Endothelial cell of umbilical vein (primary cell): ENCODE measurements around the gene IL33. TPM values are rescaled to one million over a fixed set of nuclear protein-coding genes. Genes with fewer than 3 reads are reported as not detected.
A peak's percentile ranks its signal among the peaks of the same experiment; 100 is the strongest.

Experiments
- BruUV-seq: library from RNA; stranded (reverse); fragments of 400-500 nt; replicated peaks from 2 replicates; lab custom pipeline; 2021; lab: Mats Ljungman, UMichigan
- CTCF ChIA-PET: fragments of 300-600, 350-600 bp; sonication (Branson Sonifier 250); formaldehyde crosslinking; loops from one replicate; lab custom pipeline; 2021; ENCODE audit warnings: antibody characterized with exemption, inconsistent platforms; lab: Charles Lee
- POLR2A ChIA-PET: fragments of 300-600, 350-600 bp; sonication (Branson Sonifier 250); formaldehyde crosslinking; loops from one replicate; lab custom pipeline; 2021; ENCODE audit warnings: antibody characterized with exemption, inconsistent platforms; lab: Charles Lee
- DNase-seq: peaks from one replicate; pipeline ENCODE4 v3.0.0-alpha.2; 2011; ENCODE audit warnings: low read depth, low spot score
- FAIRE-seq: peaks from 2 replicates; lab custom pipeline; 2011; peaks lifted over from hg19 to GRCh38; lab: Jason Lieb, UNC
- H2AFZ ChIP-seq: 2 replicates; pipeline ENCODE4 v1.6.0; 2012; ENCODE audit warnings: low read depth, low read length, control low read depth, inconsistent platforms
- H3K27ac ChIP-seq: 2 replicates; pipeline ENCODE4 v1.5.1; 2011; ENCODE audit warnings: low read depth, mild to moderate bottlenecking, control low read depth, low read length, moderate library complexity; ENCODE audit not compliant: insufficient read depth
- H3K27me3 ChIP-seq, 2 experiments: 2 replicates each; pipeline versions ENCODE4 v1.6.0 to v1.6.1; 2011; ENCODE audit warnings: low read length in 2 of 2, mixed read lengths in 1 of 2; ENCODE audit not compliant: control insufficient read depth in 2 of 2, insufficient read depth in 2 of 2
- H3K36me3 ChIP-seq, 2 experiments: 2 replicates in 1 of 2; 3 replicates in 1 of 2; pipeline ENCODE4 v1.5.1; 2011; ENCODE audit warnings: low read length in 2 of 2, mild to moderate bottlenecking in 1 of 2, moderate library complexity in 1 of 2; ENCODE audit not compliant: control insufficient read depth in 2 of 2, insufficient read depth in 2 of 2; ENCODE audit errors: extremely low read depth in 1 of 2
- H3K4me1 ChIP-seq: 3 replicates; pipeline ENCODE4 v1.5.1; 2011; ENCODE audit warnings: mild to moderate bottlenecking, low read length; ENCODE audit not compliant: control insufficient read depth, insufficient read depth; ENCODE audit errors: extremely low read depth
- H3K4me2 ChIP-seq: 2 replicates; pipeline ENCODE4 v1.6.1; 2011; ENCODE audit warnings: low read length, control low read depth, mixed read lengths; ENCODE audit not compliant: insufficient read depth
- H3K4me3 ChIP-seq, 3 experiments: fragments of 200-600 bp in 1 of 3; sonication (generic), shearing (Covaris generic) in 1 of 3; replicated peaks in 1 of 3; 2 replicates each; pipeline ENCODE4 v1.5.1; 2011 to 2016; ENCODE audit warnings: control low read depth in 3 of 3, low read length in 3 of 3, mild to moderate bottlenecking in 2 of 3, inconsistent platforms in 1 of 3, low read depth in 1 of 3, moderate library complexity in 1 of 3; ENCODE audit not compliant: insufficient read depth in 1 of 3
- H3K79me2 ChIP-seq: 2 replicates; pipeline ENCODE4 v1.6.0; 2012; ENCODE audit warnings: low read length, inconsistent platforms; ENCODE audit not compliant: control insufficient read depth, insufficient read depth
- H3K9ac ChIP-seq: replicated peaks from 2 replicates; pipeline ENCODE3; 2011; ENCODE audit warnings: low read length, control low read depth; ENCODE audit not compliant: insufficient read depth; ENCODE audit errors: extremely low read depth
- H3K9me1 ChIP-seq: replicated peaks from 3 replicates; pipeline ENCODE4 v1.6.0; 2011; ENCODE audit warnings: mild to moderate bottlenecking, low read length; ENCODE audit not compliant: control insufficient read depth, insufficient read depth; ENCODE audit errors: extremely low read depth
- H3K9me3 ChIP-seq: replicated peaks from 2 replicates; pipeline ENCODE4 v1.5.1; 2012; ENCODE audit warnings: low read length, inconsistent platforms; ENCODE audit not compliant: control insufficient read depth, insufficient read depth
- H4K20me1 ChIP-seq: replicated peaks from 2 replicates; pipeline ENCODE3; 2011; ENCODE audit warnings: mild to moderate bottlenecking, low read length; ENCODE audit not compliant: control insufficient read depth, insufficient read depth; ENCODE audit errors: extremely low read depth
- CTCF ChIP-seq, 2 donors: IDR thresholded peaks; 1 replicate in 1 of 2; 2 replicates in 1 of 2; pipeline ENCODE4 v1.5.1; 2011; ENCODE audit warnings: low read length in 2 of 2, mild to moderate bottlenecking in 2 of 2, moderate library complexity in 2 of 2, control low read depth in 1 of 2, inconsistent platforms in 1 of 2, low read depth in 1 of 2; ENCODE audit not compliant: insufficient read depth in 1 of 2; ENCODE audit errors: extremely low read depth in 1 of 2
- FOS ChIP-seq: IDR thresholded peaks from 2 replicates; pipeline ENCODE4 v1.6.1; 2011; ENCODE audit warnings: mild to moderate bottlenecking, low read length, moderate library complexity, borderline replicate concordance; ENCODE audit not compliant: insufficient read depth
- GATA2 ChIP-seq: IDR thresholded peaks from 2 replicates; pipeline ENCODE4 v1.7.0; 2011; ENCODE audit warnings: low read depth, mild to moderate bottlenecking, moderate library complexity, mixed read lengths, low read length; ENCODE audit not compliant: insufficient read length, insufficient read depth
- JUN ChIP-seq: IDR thresholded peaks from 2 replicates; pipeline ENCODE4 v1.6.1; 2011; ENCODE audit warnings: borderline replicate concordance, low read depth; ENCODE audit not compliant: insufficient read length, insufficient read depth
- MAX ChIP-seq: IDR thresholded peaks from 2 replicates; pipeline ENCODE4 v1.6.1; 2011; ENCODE audit not compliant: insufficient read depth, insufficient read length
- MYC ChIP-seq: IDR thresholded peaks from one replicate; pipeline ENCODE4 v1.6.1; 2011; ENCODE audit warnings: mild to moderate bottlenecking, low read depth, low read length
- POLR2A ChIP-seq: IDR thresholded peaks from 2 replicates; pipeline ENCODE4 v1.6.1; 2012; ENCODE audit warnings: low read depth, mild to moderate bottlenecking, control low read depth, low read length
- POLR2AphosphoS5 ChIP-seq: IDR thresholded peaks from 2 replicates; pipeline ENCODE4 v1.6.1; 2012; ENCODE audit warnings: low read depth, mild to moderate bottlenecking, control low read depth, low read length, moderate library complexity; ENCODE audit not compliant: insufficient read depth
- dilution Hi-C: fragments of 300-500 bp; cut with MboI; formaldehyde crosslinking; loops from one replicate; pipeline ENCODE4 v1.15.0; 2019; ENCODE audit warnings: low sequenced_read_pairs; ENCODE audit not compliant: extremely low pct_ligation_motif_present
- intact Hi-C: fragments of 100-400 bp; cut with micrococcal nuclease; formaldehyde crosslinking; loops from one replicate; pipeline ENCODE4 v1.10.0; 2022
- polyA plus RNA-seq, 4 experiments: library from polyadenylated mRNA; depleted of rRNA in 3 of 4; stranded (reverse) in 3 of 4; unstranded in 1 of 4; fragments of >200 nt; gene quantifications; 2 replicates each; pipeline versions ENCODE4 v1.2.1 to v1.2.3, GENCODE V29; 2011 to 2012; ENCODE audit warnings: missing spikeins in 1 of 4
- total RNA-seq: library from RNA; stranded (reverse); gene quantifications from 2 replicates; pipeline ENCODE4 v1.2.3, GENCODE V29; 2021

IL33 gene
- total and polyA plus RNA-seq, 2 donors (not counting 3 experiments of a cell fraction or from before 2014, with no cell fraction given), result 8.7 to 13.8 TPM

GRCh38 chr9:6230037-6230780 lies 14.6 kb downstream of the IL33 start:
- Histone ChIP-seq H3K4me3 (no peak overlapping the region), H3K9ac (no peak overlapping the region), H3K27me3 (no peaks in the 10 kb centered on the region), H3K9me1 (no peaks in the 10 kb centered on the region), H3K4me1 (peaks cover 33% of the 10 kb centered on the region), H3K36me3 (no peaks in the 10 kb centered on the region), H3K27ac (peak overlapping the region; percentile 31), H4K20me1 (no peaks in the 10 kb centered on the region), H2AFZ (no peak overlapping the region), H3K4me2 (peak overlapping the region; percentile 28), H3K79me2 (no peaks in the 10 kb centered on the region), H3K9me3 (no peaks in the 10 kb centered on the region)
- FAIRE-seq, result peak; percentile 24
- intact Hi-C loops, result no loop called here
- TF ChIP-seq MAX (no peak), FOS (peak; percentile 84), GATA2 (peak; percentile 85), POLR2A (no peak), JUN (peak; percentile 71), CTCF (IDR thresholded peaks at IDR 0.05; ENCODE audit: extremely low read depth in 1 of 2, insufficient read depth in 1 of 2, low read depth in 1 of 2, low read length in 2 of 2) (no peak), MYC (no peak), POLR2AphosphoS5 (peak; percentile 18)
- DNase-seq, result peak; percentile 82
- ChIA-PET CTCF (interaction anchor here (1.0 to 3.4 kb wide), 2 partner anchors 13 to 150 kb away, joined by 3 to 10 read pairs; no protein-coding TSS in a partner anchor), POLR2A (no interaction called here)
- dilution Hi-C loops, result no loop called here
- BruUV-seq, result TSS peak; percentile 63
